GM12891 (cell line): ENCODE data around the gene TERB1.

Source experiments
- PAX5 ChIP-seq: IDR thresholded peaks from 2 replicates; pipeline ENCODE4 v1.6.1; 2011; ENCODE audit warnings: low read length, moderate library complexity, mild to moderate bottlenecking; ENCODE audit not compliant: insufficient read depth, severe bottlenecking
- POLR2A ChIP-seq: IDR thresholded peaks from 2 replicates; pipeline ENCODE4 v1.6.1; 2011; ENCODE audit warnings: low read depth, low read length, control low read depth
- POLR2AphosphoS5 ChIP-seq: IDR thresholded peaks from 2 replicates; pipeline ENCODE4 v1.6.1; 2011; ENCODE audit warnings: low read depth, low read length, control low read depth
- SPI1 ChIP-seq: IDR thresholded peaks from 2 replicates; pipeline ENCODE4 v1.6.1; 2011; ENCODE audit warnings: low read depth, low read length, control low read depth
- TAF1 ChIP-seq: IDR thresholded peaks from 2 replicates; pipeline ENCODE4 v1.6.1; 2011; ENCODE audit warnings: low read depth, low read length, control low read depth

GRCh38 chr16:66735891-66736290 is 65.5 kb downstream of the TERB1 start:
- TF ChIP-seq POLR2A: no peak
- TF ChIP-seq TAF1: no peak
- TF ChIP-seq POLR2AphosphoS5: no peak
- TF ChIP-seq SPI1: no peak
- TF ChIP-seq PAX5: no peak
